Body of pancreas (tissue), 4 donors: Measurements from ENCODE around the gene OTX1.

Experiments
- CTCF ChIP-seq, 7 experiments: fragments of 450-650 bp in 4 of 7; fragments of 200-600 bp in 3 of 7; sonication (generic) in 3 of 7; IDR thresholded peaks; one replicate each; pipeline ENCODE4 v1.5.1; 2016 to 2019; ENCODE audit warnings: antibody characterized with exemption in 7 of 7
- POLR2A ChIP-seq, 3 donors: fragments of 450-650 bp; IDR thresholded peaks; one replicate each; pipeline ENCODE4 v1.6.1; 2016; ENCODE audit warnings: antibody characterized with exemption in 3 of 3, mild to moderate bottlenecking in 2 of 3

GRCh38 chr2:63066265-63066664, 15.6 kb downstream of the OTX1 start:
- TF ChIP-seq CTCF (IDR thresholded peaks at IDR 0.05) (no peak), POLR2A (IDR thresholded peaks at IDR 0.05) (no peak)
